Stimulated activated CD4-positive, alpha-beta T cell treated with anti-CD3 and anti-CD28 coated beads, Interleukin-15, amount 100 ng/mL, for 1 hour (primary cell): ENCODE data around the gene CSNK1D.
"Not testable (repeated sequence)": the region's sequence is repeated elsewhere in the genome, so short reads cannot be mapped to it uniquely, and the experiment has no call there.

Experiments
- DNase-seq, 2 donors: peaks; one replicate each; pipeline ENCODE4 v3.0.0-alpha.2; 2020; ENCODE audit warnings: low read depth in 1 of 2, low spot score in 1 of 2

The CSNK1D gene

GRCh38 chr17:82216301-82217119 lies 57.0 kb downstream of the CSNK1D start:
- no peak for DNase-seq

GRCh38 chr17:82215972-82216300 lies 57.6 kb downstream of the CSNK1D start:
- DNase-seq, result no peak

- no peak for DNase-seq
Observed at GRCh38 chr17:82215095-82215971, 58.2 kb downstream of the CSNK1D start.

GRCh38 chr17:82214012-82214628 lies 59.4 kb downstream of the CSNK1D start:
- no peak for DNase-seq

- peak in 1 of 2 donors; percentile 60 for DNase-seq
Observed at GRCh38 chr17:82213251-82214011, 60.1 kb downstream of the CSNK1D start.

GRCh38 chr17:82212331-82213250 lies 60.9 kb downstream of the CSNK1D start, which contains the start of gene CCDC57:
TSS of gene CCDC57 (minus strand) at chr17:82212842. CDS start at chr17:82201944, 10,898 bp downstream.
- peak in 1 of 2 donors; percentile 61 for DNase-seq

GRCh38 chr17:82210655-82211054 lies 62.8 kb downstream of the CSNK1D start:
- not testable (repeated sequence) for DNase-seq

GRCh38 chr17:82205720-82206508 lies 67.6 kb downstream of the CSNK1D start:
- peak; percentile 58 to 63 for DNase-seq

GRCh38 chr17:82204831-82205719 lies 68.4 kb downstream of the CSNK1D start:
- DNase-seq, result no peak

GRCh38 chr17:82203920-82204319 lies 69.6 kb downstream of the CSNK1D start:
- DNase-seq, result no peak

- no peak for DNase-seq
Observed at GRCh38 chr17:82202981-82203380, 70.5 kb downstream of the CSNK1D start.

- no peak for DNase-seq
Observed at GRCh38 chr17:82201498-82201910, 72.0 kb downstream of the CSNK1D start.

GRCh38 chr17:82200743-82201497 lies 72.6 kb downstream of the CSNK1D start:
- peak in 1 of 2 donors; percentile 32 for DNase-seq

- no peak for DNase-seq
Observed at GRCh38 chr17:82200135-82200534, 73.4 kb downstream of the CSNK1D start.

GRCh38 chr17:82199496-82199895 lies 74.0 kb downstream of the CSNK1D start:
- no peak for DNase-seq

- no peak for DNase-seq
Observed at GRCh38 chr17:82198092-82198491, 75.4 kb downstream of the CSNK1D start.
